T follicular helper cell (primary cell): ENCODE results near the gene GGT7.
A peak's percentile ranks its signal among the peaks of the same experiment; 100 is the strongest.
"Not testable (repeated sequence)": the region's sequence is repeated elsewhere in the genome, so short reads cannot be mapped to it uniquely, and the experiment has no call there.

ENCODE experiments used
- DNase-seq: peaks from one replicate; pipeline ENCODE4 v3.0.0-alpha.2; 2020; ENCODE audit warnings: low read depth
- total RNA-seq, 2 experiments: gene quantifications; one replicate each; lab custom pipeline; 2026; lab: John Stamatoyannopoulos, UW

GGT7 gene, protein sequence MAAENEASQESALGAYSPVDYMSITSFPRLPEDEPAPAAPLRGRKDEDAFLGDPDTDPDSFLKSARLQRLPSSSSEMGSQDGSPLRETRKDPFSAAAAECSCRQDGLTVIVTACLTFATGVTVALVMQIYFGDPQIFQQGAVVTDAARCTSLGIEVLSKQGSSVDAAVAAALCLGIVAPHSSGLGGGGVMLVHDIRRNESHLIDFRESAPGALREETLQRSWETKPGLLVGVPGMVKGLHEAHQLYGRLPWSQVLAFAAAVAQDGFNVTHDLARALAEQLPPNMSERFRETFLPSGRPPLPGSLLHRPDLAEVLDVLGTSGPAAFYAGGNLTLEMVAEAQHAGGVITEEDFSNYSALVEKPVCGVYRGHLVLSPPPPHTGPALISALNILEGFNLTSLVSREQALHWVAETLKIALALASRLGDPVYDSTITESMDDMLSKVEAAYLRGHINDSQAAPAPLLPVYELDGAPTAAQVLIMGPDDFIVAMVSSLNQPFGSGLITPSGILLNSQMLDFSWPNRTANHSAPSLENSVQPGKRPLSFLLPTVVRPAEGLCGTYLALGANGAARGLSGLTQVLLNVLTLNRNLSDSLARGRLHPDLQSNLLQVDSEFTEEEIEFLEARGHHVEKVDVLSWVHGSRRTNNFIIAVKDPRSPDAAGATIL
- 11.5 to 26.5 reads per million in 2 experiments for total RNA-seq

DNA sequence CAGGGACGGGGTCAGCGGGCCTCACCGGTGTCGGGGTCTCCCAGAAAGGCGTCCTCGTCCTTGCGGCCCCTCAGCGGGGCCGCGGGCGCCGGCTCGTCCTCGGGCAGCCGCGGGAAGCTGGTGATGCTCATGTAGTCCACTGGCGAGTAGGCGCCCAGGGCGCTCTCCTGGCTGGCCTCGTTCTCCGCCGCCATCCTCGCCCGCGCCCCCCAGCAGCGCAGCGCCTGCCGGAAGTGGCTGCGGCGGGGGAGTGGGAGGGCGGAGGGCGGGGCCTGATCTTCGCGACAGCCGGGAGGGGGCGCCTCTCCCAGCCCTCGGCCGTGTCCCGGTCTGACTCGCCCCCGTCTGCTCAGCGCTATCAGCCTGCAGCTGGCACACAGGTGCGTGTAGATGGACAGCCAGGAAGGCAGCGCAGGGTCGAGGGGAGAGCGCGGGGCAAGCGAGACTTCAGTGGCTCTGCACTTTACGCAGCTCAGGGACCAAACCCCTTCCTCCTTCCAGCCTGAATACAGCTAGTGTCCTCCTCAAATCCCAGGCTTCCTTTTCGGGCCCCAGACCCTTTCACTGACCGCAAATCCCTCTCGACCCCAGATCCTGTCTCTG lies at the start of gene GGT7:
TSS of gene GGT7 (minus strand) at position 235 of the 603 bp plus-strand sequence. CDS start at position 194, 41 bp downstream.
- peak; percentile 82 for DNase-seq

- no peak for DNase-seq
These were observed 48.8 kb upstream of the GGT7 start for GRCh38 chr20:34921436-34921835.

DNA sequence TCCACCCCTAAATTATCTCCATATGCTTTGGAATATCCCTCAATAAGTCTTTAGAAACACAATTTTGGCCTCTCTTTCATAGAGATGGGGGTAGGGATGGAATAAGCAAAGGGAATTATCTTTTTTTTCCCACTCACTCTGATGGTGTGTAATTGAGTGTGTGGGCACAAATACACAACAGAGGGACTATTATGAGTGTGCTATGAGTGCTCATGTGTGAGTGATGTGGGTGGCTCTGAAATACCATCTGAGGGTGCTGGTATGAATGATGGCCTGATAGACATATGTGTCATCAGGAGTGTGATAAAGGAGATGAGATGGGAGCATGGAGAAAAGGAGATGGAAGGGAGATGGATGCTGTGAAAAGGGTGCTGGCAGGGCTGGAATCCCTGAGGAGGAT lies 47.4 kb upstream of the GGT7 start:
- no peak for DNase-seq

- DNase-seq = no peak
These were observed 44.2 kb upstream of the GGT7 start for GRCh38 chr20:34916774-34917354.

DNA sequence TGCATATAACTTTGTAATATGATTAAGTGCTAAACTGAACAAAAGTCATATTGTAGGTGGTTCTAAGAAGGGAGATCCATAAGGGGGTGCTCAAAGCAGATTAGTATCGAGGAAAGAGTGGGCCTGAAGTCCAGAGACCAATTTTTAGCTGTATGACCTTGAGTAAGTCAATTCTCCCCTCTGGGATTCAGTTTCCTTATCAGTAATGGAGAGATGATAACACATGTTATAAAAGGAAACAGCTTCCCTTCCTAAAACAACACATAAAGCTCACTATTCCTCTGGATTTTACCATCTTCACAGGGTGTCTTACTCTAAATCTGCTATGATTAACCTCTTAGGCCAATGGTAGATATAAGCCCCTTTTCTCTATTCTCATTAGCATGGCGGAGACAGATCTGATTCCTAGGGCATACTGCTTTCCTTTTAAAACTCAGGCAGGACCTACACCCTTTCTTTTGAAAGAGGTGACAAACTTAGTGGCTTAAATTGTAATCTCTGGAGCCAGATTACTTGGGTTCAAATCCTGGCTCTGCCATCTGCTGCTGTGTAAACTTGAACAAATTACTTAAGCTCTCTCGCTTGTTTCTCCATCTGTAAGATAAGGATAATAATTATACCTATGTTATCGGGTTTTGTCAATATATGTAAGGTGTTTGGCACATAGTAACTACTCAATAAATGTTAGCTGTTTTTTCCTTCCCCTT lies 43.2 kb upstream of the GGT7 start:
- no peak for DNase-seq

DNA sequence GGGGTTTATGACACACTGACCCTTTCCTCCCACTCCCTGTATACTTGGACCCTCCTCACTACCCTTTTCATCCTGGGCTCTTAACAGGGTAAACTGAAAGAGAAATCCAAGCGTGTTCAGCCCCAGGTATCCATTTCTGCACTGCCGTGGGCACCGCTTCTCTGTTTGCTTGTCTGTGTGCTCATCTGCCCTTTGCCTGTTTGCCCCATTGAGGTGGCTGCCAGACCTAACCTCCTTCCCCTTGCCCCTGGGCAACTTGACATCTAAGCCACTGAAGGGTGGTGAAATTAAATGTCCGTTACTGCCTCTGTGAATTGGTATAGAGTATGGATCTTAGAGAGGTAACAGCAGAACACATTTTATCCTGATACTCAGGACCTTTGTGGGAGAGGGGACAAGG lies 42.5 kb upstream of the GGT7 start:
- DNase-seq = no peak

DNA sequence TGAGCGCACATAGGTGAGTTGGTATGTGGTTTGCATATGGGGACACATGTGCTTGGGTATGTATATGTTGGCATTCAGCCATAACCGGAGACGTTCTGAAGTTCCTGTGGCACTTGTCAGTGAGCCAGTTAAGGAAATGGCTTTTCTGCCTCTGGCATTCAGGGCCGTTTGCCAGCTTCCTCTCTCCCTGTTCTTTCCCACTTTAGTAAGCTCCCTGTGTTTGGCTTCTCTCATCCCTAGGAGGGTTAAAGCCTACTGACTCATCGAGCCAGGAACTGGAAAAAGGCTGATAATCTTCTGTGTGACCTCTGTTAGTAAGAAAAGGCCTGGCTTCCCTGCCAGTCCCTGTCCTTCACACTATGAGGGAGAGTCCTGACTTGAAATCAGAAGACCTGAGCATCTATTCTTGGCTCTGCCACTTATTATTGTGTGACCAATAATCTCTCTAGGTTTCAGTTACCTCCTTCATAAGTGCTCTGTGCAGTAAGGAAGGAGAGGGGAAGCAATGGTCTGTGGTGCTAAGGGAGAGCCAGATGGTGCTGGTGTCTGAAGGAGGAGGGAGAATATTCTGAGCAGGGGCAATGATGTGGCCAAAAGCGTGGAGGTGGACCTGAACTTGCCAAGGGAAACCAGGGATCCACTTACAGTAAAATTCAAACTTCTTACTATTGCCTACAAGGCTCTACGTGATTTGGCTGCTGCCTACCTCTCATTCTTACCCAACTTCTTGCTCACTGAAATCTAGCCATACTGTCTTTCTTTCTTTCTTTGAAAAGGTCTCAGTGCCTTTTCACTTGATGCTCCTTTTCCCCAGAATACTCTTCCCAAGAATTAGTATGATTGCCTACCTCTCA lies 35.2 kb upstream of the GGT7 start:
- no peak for DNase-seq

DNA sequence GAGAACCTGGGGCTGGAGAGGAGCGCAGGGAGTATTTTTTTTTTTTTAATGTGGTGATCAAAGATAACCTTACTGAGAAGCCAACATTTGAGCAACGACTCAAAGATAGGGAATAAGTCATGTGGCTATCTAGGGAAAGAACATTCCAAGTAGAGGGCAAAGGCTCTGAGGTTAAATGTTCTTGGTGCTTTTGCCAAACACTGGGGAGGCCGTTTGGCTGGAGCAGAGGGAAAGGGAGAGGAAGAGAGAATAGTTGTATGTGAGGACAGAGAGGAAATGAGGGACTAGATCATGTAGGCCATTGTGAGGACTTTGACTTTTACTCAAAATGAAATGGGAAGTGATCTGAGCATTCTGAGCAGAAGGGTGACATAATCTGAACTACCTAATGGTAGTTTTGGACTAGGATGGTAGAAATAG lies 31.6 kb upstream of the GGT7 start:
- no peak for DNase-seq

DNA sequence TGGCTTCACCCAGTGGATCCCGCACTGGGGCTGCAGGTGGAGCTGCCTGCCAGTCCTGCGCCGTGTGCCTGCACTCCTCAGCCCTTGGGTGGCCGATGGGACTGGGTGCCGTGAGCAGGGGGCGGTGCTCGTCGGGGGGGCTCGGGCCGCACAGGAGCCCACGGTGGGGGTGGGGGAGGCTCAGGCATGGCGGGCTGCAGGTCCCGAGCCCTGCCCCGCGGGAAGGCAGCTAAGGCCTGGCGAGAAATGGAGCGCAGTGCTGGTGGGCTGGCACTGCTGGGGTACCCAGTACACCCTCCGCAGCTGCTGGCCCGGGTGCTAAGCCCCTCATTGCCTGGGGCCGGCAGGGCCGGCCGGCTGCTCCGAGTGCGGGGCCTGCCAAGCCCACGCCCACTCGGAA lies 26.1 kb upstream of the GGT7 start:
- DNase-seq = not testable (repeated sequence)

- not testable (repeated sequence) for DNase-seq
These were observed 25.5 kb upstream of the GGT7 start for GRCh38 chr20:34898129-34898528.

DNA sequence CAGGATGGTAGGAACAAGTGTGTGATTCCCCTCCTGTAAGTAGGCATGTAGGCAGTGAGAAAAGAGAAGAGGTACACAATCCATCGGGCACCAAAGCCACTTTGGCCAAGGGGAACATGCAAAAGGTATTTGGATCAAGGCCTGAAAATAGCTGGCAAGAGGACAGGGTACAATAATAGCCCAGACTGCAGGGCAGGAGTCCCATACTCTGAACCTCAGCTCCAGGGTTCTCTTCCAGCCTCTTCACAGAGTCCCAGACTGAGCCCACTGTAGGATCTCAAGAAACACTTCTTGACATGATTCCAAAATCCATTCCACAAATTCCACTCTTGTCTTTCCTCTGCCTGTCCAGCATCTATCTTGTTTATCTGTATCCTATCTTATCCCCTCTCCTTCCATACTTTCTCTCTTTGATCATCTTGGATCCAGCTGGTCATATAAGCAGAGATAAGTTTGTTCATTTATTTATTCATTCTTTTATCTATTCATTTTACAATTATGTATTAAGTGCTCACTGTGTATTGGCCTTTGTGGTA lies 23.5 kb upstream of the GGT7 start:
- DNase-seq = no peak

DNA sequence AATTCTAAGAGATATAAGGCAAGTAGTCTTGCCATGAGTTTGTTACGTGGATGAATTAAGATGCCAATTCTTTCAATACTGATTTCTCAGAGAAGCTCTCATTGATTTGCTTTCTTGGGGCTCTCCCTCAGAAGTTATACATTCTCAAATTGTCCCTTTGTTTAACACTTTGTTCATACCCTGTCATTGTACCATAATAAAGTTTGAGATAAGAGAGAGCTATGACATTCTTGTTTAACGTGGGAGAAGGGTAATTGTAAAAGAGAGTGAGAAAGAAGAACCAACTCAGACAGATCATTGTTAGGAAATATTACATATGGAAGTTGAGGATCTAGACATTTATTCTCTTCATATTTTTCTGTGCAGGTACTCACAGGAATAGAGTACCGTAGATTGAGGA lies 22.8 kb upstream of the GGT7 start:
- no peak for DNase-seq

GRCh38 chr20:34894723-34895122 lies 22.1 kb upstream of the GGT7 start:
- DNase-seq = no peak

DNA sequence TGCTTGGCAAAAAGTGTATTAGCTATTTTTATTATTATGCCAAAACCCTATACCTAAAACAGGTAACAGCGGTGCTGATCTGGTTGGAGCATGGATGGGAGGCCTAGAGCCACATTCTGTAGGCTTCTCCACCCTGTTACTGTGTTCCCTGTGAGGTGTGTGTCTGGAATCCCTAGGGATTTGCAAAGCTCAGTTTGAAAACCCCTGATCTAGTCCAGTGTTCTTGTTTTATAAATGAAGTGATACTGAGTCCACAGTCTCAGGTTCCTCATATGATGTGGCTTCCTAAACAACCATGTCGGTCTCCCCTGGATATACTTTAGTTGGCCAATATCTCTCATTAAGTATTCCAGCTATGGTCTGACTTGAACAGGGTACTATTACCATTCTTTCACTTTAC lies 20.0 kb upstream of the GGT7 start:
- no peak for DNase-seq

DNA sequence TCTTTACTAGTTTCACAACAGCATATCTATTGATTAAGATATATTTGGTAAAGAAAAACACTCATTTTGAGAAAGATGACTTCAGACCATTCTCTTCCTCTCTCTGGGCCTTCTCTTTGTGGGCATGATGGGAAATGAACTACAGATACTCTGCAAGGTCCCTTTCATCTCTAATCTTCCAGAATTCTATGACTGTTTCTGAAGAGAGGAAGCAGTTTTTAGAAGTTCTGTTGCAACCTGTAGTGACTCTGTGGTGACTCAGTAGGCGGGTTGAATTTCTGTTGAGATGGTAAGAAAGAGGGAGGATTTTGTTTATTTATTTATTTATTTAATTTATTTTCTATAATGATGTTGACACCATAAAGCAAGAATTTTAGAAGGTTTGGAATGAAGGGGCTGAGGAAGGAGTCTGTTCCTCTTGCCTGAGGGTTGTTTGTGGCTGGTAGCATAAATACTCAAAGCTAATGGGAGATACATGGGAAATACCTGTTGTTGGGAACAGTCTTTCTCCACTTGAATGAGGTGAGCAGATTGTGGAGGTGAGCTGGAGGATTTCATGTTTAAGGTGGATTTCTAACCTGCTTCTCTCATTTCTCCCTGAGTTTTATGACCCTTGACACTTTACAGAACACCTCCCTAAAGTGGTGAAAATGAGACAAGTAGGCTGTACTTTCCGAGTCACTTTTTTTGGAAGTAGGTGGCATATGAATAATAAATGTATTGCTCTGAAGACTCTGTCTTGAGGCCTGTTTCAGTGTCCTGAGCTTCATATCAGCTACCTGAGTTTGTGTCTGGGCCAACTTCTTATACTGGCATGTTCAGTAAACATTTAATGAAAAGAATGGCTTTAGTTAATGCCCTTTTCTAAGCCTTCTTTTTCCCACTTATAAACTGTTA lies 18.8 kb upstream of the GGT7 start:
- no peak for DNase-seq

DNA sequence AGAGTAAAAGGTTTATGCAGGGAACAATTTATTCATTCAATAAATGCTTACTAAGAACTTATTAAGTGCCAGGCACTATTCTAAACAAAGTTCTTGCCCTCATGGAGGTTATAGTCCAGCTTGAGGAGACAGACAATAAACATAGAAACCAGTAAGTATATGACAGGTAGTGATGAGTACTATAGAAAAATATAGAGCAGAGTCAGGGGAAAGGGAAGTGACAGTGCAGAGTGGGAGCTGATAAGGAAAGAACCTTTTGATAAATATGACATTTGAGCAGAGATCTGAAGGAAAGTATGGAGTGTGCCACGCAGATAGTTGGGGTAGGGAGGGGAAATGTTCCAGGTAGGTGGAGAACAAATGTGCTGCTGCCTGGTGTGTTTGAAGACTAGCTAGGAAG lies 15.8 kb upstream of the GGT7 start:
- DNase-seq = no peak

- DNase-seq = no peak
These were observed 14.4 kb upstream of the GGT7 start for GRCh38 chr20:34887023-34887422.

DNA sequence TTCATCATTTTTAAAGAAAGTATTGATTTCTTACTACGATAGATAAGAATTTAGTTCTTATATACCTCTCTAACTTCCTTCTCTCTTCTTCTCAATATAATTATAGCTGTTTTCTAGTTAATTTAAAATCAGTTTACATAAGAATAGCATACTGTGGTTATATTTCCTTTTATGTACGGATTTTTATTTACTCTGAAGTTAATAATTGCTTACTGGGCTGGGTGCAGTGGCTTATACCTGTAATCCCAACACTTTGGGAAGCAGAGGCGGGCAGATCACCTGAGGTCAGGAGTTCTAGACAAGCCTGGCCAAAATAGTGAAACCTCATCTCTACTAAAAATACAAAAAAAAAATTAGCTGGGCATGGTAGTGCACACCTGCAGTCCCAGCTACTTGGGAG lies 13.5 kb upstream of the GGT7 start:
- no peak for DNase-seq

DNA sequence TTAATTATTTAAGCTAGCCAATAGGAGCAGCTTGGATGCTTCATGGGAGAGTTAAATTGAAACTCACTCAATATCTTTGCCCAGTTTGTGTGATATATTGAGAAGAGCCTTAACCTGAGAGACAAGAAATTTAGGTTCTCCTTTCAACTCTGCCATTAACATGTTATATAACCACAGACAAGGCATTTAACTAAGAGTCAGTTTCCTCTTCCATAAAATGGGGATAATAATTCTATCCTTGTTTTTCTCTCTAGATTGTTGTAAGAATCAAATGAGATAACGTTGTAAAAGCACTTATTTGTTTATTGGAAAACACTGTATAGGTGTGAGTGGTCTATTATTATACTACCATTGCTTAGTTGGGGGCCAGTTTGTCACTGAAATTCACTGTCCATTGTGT lies 11.6 kb upstream of the GGT7 start:
- DNase-seq = no peak

DNA sequence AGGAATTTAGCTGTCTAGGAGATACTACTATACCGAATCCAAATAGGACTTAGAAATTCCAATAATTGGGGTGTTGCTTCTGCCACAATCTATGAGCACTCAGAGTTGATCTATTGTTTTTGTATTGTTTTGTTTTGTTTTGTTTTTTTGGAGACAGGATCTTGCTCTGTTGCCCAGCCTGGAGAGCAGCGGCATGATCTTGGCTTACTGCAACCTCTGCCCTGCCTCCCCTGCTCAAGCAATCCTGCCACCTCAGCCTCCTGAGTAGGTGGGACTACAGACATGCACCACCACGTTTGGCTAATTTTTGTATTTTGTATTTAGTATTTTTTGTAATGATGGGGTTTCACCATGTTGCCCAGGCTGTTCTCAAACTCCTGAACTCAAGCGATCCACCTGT lies 11.2 kb upstream of the GGT7 start:
- DNase-seq = no peak
